Daoy (cell line): ENCODE results near the gene PLA2G2C. TPM values are rescaled to one million over a fixed set of nuclear protein-coding genes. Genes with fewer than 3 reads are reported as not detected.
"Not testable (repeated sequence)": the region's sequence is repeated elsewhere in the genome, so short reads cannot be mapped to it uniquely, and the experiment has no call there.

Experiments
- DNase-seq: peaks from one replicate; pipeline ENCODE4 v3.0.0-alpha.2; 2015; ENCODE audit warnings: low read depth
- total RNA-seq: library from RNA; depleted of rRNA; stranded (reverse); fragments of >200 nt; shearing (Covaris generic); gene quantifications from 2 replicates; pipeline ENCODE4 v1.2.3, GENCODE V29; 2014; rRNA removed

PLA2G2C gene
- total RNA-seq, 1 experiment from 2014 or later = not detected

DNA sequence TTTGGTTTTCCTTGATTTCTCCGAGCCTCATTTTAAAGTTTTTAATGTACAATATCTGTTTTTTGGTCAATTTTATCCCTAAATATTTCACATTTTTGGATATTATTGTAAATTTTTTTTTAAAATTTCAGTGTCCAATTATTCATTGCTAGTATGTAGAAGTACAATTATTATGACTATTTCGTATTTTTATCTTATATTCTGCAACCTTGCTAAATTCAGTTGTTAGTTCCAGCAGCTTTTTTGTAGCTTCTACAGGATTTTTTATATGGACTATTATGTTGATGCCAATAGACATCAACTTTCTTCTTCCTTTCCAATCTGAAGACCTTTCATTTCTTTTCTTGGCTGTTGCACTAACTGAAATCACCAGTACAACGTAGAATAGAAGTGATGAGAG, 51.3 kb downstream of the PLA2G2C start:
- no peak for DNase-seq

DNA sequence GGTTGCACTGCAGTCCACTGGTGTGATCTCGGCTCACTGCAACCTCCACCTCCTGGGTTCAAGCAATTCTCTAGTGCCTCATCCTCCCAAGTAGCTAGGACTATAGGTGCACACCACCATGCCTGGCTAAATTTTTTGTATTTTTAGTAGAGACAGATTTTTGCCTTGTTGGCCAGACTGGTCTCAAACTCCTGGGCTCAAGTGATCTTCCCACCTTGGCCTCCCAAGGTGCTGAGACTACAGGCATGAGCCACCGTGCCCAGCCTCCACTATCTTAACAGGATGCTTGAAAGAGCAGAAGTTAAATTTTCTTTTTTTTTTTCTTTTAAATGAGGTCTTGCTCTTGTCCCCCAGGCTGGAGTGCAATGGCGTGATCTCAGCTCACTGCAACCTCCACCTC, 55.8 kb downstream of the PLA2G2C start:
- DNase-seq = not testable (repeated sequence)

DNA sequence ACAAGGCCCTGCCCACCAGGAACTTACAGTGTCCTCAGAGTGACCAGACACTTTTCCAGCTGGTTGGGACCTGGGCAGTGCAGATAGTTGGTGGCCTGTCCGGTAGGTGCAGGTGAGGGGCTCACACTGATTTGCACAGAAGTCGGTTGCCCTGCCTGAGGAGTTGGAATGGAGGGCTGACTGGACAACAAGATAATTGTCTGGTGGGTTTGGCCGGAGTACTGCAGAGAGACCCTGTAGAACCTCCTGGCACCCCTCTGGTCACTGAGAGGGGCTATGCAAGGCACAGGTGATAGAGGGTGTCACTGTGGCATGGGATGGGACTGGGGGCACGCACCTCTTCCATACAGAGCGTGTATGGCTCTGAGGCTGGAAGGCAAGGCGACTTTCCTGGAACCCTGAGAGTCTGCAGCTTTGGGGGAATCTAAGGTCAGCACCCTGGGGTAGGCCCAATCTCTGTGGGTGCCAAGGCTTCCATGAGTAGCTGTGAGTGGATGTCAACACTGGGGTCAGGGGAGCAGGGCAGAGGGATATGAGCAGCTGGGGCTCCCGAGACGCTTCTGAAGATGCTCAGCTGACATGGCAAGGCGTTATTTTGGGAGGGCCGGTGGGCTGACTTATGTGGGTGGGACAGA, 59.4 kb downstream of the PLA2G2C start:
- DNase-seq = no peak

DNA sequence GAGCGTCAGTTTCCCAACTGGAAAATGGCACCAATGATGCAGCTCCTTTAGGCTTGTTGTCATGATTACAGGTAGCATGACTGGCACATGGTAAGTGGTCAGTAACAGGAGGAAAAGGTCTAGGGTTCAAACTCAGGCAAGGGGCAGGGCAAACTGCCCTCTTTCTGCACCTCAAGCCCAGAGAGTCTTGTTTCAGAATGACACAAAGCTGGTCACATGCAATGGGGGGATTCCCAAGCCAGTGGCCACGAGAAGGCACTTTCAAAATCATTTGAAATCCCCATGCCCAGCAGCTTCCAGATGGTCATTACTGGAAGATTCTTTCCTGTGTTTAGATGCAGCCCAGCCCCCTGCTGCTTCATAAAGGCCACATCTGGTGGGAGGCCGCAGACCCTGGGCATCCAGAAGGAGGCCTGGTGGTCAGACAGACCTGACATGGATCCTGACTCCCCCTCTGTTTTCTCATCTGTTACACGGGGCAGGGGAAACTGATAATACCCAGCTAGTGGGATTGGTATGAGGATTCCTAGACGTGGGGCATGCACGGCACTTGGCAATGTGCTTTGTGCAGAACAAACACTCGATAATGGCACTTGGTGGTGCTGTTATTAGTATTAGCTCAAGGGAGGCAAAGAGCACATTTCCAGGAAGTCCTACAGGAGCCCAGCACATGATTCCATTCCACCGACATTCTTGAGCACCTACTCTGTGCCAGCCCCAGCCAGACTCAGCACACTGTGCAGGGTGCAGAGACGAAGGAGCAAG, 60.1 kb downstream of the PLA2G2C start:
- DNase-seq = no peak

DNA sequence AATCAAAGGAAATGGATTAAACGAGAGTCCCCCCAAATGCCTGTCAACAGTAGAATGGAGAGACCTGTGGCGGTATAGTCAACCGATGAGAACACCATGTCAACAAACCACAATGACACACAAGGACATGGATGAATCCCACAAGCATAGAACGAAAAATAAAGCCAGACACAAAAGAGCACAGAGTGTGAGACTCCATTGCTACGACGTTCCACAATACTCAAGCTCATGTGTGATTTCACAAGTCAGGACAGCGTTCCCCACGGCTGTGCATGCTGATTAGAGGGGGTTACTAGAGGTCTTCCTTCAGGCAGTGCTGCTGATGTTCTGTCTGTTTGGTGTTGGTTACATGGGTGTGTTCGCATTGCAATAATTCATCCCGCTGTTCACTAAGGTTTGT, 61.2 kb downstream of the PLA2G2C start:
- DNase-seq = peak; percentile 42

DNA sequence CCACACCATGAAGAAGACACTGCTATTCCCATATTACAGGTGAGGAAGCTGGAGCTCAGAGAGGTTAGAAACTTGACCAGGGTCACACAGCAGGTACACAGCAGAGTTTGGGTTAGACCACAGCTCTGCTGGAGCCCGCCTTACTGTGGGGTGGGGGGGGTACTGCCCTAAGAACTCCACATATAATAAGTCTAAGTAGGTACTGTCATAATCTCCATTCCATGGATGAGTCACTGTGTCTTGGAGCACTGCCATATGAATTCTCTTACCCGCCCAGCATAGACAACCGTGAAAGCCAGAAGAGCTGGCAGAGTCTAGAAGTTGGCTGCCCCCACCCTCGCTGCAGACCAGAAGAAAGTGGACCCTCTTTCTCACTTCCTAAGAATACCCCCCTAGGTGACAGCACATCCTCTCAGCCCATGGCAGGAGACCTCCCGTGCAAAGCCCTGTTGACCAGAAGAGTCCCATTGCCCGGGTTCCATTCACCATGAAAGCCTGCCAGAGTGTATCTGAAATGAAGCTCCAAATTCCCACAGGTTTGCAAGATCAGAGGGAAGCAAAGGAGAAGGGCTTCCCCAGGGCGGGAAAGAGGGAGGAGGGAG, 61.8 kb downstream of the PLA2G2C start:
- peak; percentile 89 for DNase-seq

DNA sequence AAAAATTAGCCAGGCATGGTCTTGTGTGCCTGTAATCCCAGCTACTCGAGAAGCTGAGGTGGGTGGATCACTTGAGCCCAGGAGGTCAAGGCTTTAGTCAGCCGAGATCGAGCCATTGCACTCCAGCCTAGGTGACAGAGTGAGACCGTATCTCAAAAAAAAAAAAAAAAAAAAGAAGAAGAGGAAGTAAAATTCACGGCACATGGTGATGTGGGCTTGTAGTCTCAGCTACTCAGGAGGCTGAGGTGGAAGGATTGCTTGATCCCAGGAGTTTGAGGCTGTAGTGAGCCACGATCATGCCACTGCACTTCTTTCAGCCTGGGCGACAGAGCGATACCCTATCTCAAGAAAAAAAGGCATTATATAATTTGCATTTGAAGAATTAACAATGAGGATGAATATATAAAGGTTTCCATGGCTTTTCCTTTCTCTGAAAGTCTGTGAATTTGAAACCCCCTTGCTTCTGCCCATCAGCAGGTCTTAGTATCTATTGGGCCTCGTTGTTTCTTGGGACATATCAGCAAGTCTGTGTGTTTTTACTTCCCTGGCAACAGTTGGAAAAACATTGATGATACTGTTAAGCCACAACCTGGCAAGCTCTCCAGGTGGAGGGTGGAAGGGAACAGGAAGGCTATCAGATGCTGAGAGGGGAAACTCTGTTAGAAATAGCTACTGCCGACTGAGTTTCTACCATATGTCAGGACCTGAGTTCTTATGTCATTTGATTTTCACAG, 62.4 kb downstream of the PLA2G2C start:
- DNase-seq = no peak

DNA sequence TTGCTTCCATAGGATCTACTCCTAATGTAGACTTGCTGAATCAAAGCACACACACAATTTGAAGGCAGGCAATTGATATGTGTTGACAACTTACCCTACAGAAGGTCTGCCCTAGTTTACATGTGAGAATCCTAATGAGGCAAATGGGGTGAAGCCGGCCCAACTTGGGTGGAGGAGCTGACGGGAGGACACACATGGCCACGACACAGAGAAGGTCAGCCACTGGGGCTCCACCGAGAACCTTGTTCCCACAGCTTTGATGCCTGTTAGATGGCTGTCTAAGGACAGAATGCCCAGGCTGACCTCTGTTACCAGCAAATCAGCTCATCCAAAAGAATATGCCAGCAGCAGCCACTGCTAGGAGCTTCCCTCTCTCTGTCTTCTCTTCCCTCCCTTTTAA, 65.5 kb downstream of the PLA2G2C start:
- no peak for DNase-seq

DNA sequence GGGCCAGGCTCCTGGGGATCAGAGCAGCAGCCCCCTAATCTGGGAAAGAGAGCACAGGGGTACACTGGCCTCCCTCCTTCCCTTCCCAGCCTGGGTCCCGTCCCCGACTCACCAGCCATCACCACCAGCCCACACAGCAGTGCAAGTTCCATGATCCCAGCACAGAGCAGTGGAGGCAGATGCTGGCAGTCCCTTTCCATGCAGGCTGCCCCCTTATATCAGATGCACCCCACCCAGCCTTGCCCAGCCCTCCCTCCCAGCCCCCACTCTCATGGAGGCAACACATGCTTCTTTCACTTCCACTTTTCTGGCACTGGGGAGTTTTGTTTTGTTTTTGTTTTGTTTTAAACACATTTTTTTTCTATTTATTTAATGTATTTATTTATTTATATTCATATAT, 67.0 kb downstream of the PLA2G2C start, which contains the start of gene PLA2G2D:
TSS of gene PLA2G2D (minus strand) at position 190 of the 400 bp plus-strand sequence. CDS start at position 152, 38 bp downstream.
- DNase-seq = no peak

DNA sequence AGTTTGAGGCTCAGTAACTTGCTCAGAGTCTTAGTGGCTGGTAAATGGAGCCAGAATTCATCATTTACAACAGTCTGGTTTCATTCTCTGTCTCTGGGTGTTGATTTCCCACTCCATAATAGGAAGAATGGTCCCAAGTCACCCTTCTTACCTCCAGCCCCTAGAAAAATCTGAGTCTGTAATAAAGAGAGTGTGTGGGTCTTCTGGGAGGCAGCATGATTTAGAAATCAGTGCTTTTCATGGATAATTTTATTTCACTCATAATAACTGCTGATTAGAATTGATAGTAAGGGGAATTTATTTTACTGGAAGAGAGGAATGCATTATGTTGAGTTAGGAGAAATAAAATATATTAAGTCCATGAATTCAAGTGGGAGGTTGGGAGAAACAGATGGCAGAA, 69.1 kb downstream of the PLA2G2C start:
- DNase-seq = no peak

DNA sequence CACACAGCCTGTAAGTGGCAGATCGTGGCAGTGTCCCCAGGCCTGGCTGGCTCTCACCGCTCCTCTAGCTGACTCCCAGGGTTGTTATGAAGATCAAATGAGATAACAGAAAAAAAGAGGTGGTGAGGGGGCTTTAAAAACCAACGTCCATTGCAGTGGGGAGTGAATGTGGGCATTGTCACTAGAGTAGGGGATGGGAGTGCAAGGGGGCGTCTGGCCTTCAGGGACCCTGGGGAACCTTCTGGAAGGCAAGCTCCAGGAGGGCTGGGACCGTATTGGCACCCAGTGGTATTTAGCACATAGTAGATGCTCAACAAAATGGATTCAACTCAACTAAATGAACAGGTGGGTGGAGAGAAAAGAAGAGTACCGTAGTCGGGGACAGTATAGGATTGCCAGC, 70.4 kb downstream of the PLA2G2C start:
- DNase-seq = no peak

DNA sequence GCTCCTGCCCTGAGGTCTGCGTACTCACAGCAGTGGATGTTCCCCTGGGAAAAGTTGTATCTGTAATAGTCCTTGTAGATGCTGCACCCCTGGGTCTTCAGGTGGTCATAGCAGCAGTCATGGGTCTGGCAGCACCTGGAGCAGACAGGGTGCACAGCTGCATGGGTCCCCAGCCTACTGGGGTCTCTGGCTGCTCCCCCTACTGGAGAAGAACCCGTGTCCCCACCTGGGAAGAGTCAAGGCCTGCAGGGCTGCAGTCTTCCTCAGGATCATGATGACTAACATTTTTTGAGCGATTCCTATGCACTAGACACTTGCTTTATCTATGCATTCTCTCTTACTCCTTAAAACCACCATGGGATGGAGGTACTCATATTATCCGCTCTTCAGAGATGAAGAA, 70.8 kb downstream of the PLA2G2C start:
- DNase-seq = no peak

DNA sequence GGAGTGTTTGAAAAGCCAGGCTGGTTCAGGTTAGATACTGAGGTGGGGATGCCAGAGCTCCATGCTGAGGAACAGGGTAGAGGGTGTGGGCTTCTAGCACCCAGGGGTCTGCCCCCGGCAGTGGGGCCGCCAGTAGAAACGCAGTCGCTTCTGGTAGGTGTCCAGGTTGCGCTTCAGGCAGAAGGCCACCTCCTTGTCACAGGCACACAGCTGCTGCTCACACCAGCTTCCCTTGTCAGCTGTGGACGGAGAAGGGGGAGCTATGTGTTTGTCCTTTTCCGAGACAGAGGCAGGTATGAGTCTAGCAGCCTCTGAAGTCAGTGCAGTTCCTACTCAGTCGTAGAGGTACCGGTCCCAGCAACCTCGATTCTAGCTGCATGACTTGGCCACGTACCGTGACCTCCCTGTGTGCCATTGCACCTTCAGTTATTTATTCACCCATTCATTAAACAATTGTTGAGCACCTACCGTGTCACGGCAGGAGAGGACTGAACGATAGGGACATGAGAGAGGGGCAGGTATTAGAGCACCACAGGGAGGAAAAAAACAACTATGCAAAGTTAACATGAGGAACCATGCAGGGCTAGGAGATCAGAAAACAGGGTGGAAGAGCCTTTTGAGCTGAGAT, 72.2 kb downstream of the PLA2G2C start:
- DNase-seq = no peak

Other genes with a start within 250 kb of the PLA2G2C start
- not detected in 2 replicates for gene PLA2G2A, start 206.9 kb downstream of the PLA2G2C start, total RNA-seq
- not detected in 2 replicates for gene PLA2G5, start 116.3 kb downstream of the PLA2G2C start, total RNA-seq
- gene PLA2G2D, start 67.0 kb downstream of the PLA2G2C start, total RNA-seq = not detected in 2 replicates
- not detected in 2 replicates for gene PLA2G2F, start 47.2 kb downstream of the PLA2G2C start, total RNA-seq
- 0.11 and 0.48 TPM in 2 replicates for gene UBXN10, start 422 bp downstream of the PLA2G2C start, total RNA-seq
- not detected in 2 replicates for gene VWA5B1, start 104.4 kb upstream of the PLA2G2C start, total RNA-seq